HG03108 (cell line): ENCODE measurements around the gene APOBEC3F.
"Not testable (repeated sequence)": the region's sequence is repeated elsewhere in the genome, so short reads cannot be mapped to it uniquely, and the experiment has no call there.

ENCODE experiments used
- ATAC-seq: cut with Tn5 transposase; IDR thresholded peaks from one replicate; pipeline ENCODE4 v1.9.1; 2021; ENCODE audit warnings: moderate library complexity; ENCODE audit not compliant: unreplicated experiment

The APOBEC3F gene

GRCh38 chr22:39068033-39068785 is 27.5 kb downstream of the APOBEC3F start:
- no peak for ATAC-seq

- ATAC-seq: no peak
These were observed 29.5 kb downstream of the APOBEC3F start for GRCh38 chr22:39070186-39070585.

- not testable (repeated sequence) for ATAC-seq
These were observed 31.9 kb downstream of the APOBEC3F start for GRCh38 chr22:39072581-39072981.

GRCh38 chr22:39073981-39074380 is 33.3 kb downstream of the APOBEC3F start:
- no peak for ATAC-seq

- ATAC-seq: not testable (repeated sequence)
These were observed 35.7 kb downstream of the APOBEC3F start for GRCh38 chr22:39076155-39077025.

GRCh38 chr22:39077026-39077840 is 36.6 kb downstream of the APOBEC3F start, which contains the start of gene APOBEC3G:
Gene APOBEC3G (plus strand): TSS chr22:39077275. CDS start chr22:39077362, 87 bp downstream.
- peak; percentile 66 for ATAC-seq

- not testable (repeated sequence) for ATAC-seq
These were observed 37.2 kb downstream of the APOBEC3F start for GRCh38 chr22:39077912-39078311.

GRCh38 chr22:39078329-39078728 is 37.7 kb downstream of the APOBEC3F start:
- ATAC-seq: no peak

GRCh38 chr22:39079054-39079637 is 38.5 kb downstream of the APOBEC3F start:
- ATAC-seq: not testable (repeated sequence)

GRCh38 chr22:39080052-39080762 is 39.5 kb downstream of the APOBEC3F start:
- no peak for ATAC-seq

GRCh38 chr22:39081016-39081415 is 40.4 kb downstream of the APOBEC3F start:
- ATAC-seq: no peak

- ATAC-seq: no peak
These were observed 40.9 kb downstream of the APOBEC3F start for GRCh38 chr22:39081598-39081997.

GRCh38 chr22:39083212-39084165 is 42.8 kb downstream of the APOBEC3F start:
- no peak for ATAC-seq

GRCh38 chr22:39084666-39085065 is 44.0 kb downstream of the APOBEC3F start:
- ATAC-seq: no peak

GRCh38 chr22:39087098-39087497 is 46.4 kb downstream of the APOBEC3F start:
- no peak for ATAC-seq

GRCh38 chr22:39087881-39088684 is 47.4 kb downstream of the APOBEC3F start:
- no peak for ATAC-seq

GRCh38 chr22:39088685-39089032 is 48.0 kb downstream of the APOBEC3F start:
- ATAC-seq: no peak

- ATAC-seq: no peak
These were observed 49.3 kb downstream of the APOBEC3F start for GRCh38 chr22:39089928-39090327.
